Ishikawa (cell line): ENCODE measurements around the gene SYNDIG1L.

ENCODE experiments used
- CEBPB ChIP-seq: IDR thresholded peaks from 2 replicates; pipeline ENCODE4 v1.6.1; 2012
- CREB1 ChIP-seq: IDR thresholded peaks from 2 replicates; pipeline ENCODE4 v1.6.1; 2012; ENCODE audit warnings: low read depth
- EGR1 ChIP-seq: IDR thresholded peaks from 2 replicates; pipeline ENCODE4 v1.6.1; 2012
- EP300 ChIP-seq: IDR thresholded peaks from 2 replicates; pipeline ENCODE4 v1.6.1; 2012; ENCODE audit warnings: borderline replicate concordance
- FOXM1 ChIP-seq: IDR thresholded peaks from 2 replicates; pipeline ENCODE4 v1.6.1; 2012; ENCODE audit warnings: low read depth, borderline replicate concordance
- NFIC ChIP-seq: IDR thresholded peaks from 2 replicates; pipeline ENCODE4 v1.6.1; 2012
- RAD21 ChIP-seq: IDR thresholded peaks from 2 replicates; pipeline ENCODE4 v1.6.1; 2012; ENCODE audit warnings: low read depth
- TAF1 ChIP-seq: IDR thresholded peaks from 2 replicates; pipeline ENCODE4 v1.6.1; 2012; ENCODE audit warnings: low read depth, mild to moderate bottlenecking
- TCF12 ChIP-seq: IDR thresholded peaks from 2 replicates; pipeline ENCODE4 v1.6.1; 2012; ENCODE audit warnings: low read depth
- TEAD4 ChIP-seq: IDR thresholded peaks from 2 replicates; pipeline ENCODE4 v1.6.1; 2012
- USF1 ChIP-seq: IDR thresholded peaks from 2 replicates; pipeline ENCODE4 v1.6.1; 2012
- YY1 ChIP-seq: IDR thresholded peaks from 2 replicates; pipeline ENCODE4 v1.6.1; 2012; ENCODE audit warnings: low read depth
- ZBTB7A ChIP-seq: IDR thresholded peaks from 2 replicates; pipeline ENCODE4 v1.6.1; 2012; ENCODE audit warnings: low read depth
- TF ChIP-seq, protein P1 (sequence below): IDR thresholded peaks from 2 replicates; pipeline ENCODE4 v1.6.1; 2012
- TF ChIP-seq, protein P2 (sequence below): IDR thresholded peaks from 2 replicates; pipeline ENCODE4 v1.6.1; 2012; ENCODE audit warnings: low read depth, mild to moderate bottlenecking

SYNDIG1L gene

DNA sequence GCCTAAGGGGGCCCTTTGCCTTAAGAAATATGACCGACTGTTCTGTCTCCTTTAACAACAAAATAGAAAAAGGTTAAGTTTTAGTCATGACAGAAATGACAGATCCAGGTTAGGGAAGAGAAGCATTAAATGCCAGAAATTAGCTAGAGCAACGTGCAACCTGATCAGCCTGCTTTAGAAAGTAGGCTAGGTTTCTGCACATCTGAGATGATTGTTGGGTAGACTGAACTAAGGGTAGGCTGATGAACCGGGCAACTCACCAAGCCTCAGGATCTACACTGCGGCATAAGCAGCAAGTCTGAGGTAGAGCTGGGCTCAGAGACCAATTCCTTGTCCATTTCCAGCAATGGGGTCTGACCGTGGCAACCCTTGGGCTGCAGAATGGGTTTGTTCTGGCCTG, 37.7 kb upstream of the SYNDIG1L start:
- TF ChIP-seq TEAD4 = no peak
- no peak for TF ChIP-seq FOXM1
- TF ChIP-seq, protein P1, sequence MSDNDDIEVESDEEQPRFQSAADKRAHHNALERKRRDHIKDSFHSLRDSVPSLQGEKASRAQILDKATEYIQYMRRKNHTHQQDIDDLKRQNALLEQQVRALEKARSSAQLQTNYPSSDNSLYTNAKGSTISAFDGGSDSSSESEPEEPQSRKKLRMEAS = no peak

GRCh38 chr14:74462993-74463392, 37.0 kb upstream of the SYNDIG1L start:
- TF ChIP-seq ZBTB7A = no peak
- TF ChIP-seq USF1 = no peak
- TF ChIP-seq, protein P1 = no peak
- no peak for TF ChIP-seq TAF1
- TF ChIP-seq EP300 = no peak
- TF ChIP-seq CEBPB = no peak
- no peak for TF ChIP-seq EGR1
- TF ChIP-seq, protein P2, sequence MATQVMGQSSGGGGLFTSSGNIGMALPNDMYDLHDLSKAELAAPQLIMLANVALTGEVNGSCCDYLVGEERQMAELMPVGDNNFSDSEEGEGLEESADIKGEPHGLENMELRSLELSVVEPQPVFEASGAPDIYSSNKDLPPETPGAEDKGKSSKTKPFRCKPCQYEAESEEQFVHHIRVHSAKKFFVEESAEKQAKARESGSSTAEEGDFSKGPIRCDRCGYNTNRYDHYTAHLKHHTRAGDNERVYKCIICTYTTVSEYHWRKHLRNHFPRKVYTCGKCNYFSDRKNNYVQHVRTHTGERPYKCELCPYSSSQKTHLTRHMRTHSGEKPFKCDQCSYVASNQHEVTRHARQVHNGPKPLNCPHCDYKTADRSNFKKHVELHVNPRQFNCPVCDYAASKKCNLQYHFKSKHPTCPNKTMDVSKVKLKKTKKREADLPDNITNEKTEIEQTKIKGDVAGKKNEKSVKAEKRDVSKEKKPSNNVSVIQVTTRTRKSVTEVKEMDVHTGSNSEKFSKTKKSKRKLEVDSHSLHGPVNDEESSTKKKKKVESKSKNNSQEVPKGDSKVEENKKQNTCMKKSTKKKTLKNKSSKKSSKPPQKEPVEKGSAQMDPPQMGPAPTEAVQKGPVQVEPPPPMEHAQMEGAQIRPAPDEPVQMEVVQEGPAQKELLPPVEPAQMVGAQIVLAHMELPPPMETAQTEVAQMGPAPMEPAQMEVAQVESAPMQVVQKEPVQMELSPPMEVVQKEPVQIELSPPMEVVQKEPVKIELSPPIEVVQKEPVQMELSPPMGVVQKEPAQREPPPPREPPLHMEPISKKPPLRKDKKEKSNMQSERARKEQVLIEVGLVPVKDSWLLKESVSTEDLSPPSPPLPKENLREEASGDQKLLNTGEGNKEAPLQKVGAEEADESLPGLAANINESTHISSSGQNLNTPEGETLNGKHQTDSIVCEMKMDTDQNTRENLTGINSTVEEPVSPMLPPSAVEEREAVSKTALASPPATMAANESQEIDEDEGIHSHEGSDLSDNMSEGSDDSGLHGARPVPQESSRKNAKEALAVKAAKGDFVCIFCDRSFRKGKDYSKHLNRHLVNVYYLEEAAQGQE = no peak
- TF ChIP-seq TEAD4 = no peak
- TF ChIP-seq TCF12 = no peak
- TF ChIP-seq CREB1 = no peak
- TF ChIP-seq NFIC = no peak
- TF ChIP-seq FOXM1 = no peak
- no peak for TF ChIP-seq YY1

DNA sequence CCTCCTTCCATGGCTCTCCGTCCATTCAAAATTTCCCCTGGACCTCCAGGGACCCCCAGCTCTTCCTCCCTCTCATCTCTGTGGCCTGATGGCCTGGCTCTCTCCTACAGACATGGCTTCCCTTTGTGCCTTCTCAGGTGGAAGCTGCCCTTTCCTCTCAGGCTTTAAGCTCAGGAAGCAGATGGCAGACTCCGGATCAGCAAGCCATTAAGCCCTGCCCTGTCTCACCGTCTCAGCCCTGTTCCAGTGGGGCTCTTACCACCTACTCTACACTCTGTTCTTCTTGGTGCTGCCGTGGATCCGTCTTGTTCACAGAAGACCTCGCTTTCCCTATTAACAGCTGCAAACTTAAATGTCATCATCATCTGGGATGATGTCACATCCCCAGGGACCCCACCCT, 34.0 kb upstream of the SYNDIG1L start:
- TF ChIP-seq ZBTB7A (no peak), NFIC (no peak), YY1 (no peak), CEBPB (no peak), TAF1 (no peak), TEAD4 (no peak), RAD21 (no peak), FOXM1 (no peak), TCF12 (no peak), CREB1 (no peak), EGR1 (no peak), USF1 (no peak), EP300 (no peak)
- TF ChIP-seq, protein P1 = no peak
- TF ChIP-seq, protein P2 = no peak

DNA sequence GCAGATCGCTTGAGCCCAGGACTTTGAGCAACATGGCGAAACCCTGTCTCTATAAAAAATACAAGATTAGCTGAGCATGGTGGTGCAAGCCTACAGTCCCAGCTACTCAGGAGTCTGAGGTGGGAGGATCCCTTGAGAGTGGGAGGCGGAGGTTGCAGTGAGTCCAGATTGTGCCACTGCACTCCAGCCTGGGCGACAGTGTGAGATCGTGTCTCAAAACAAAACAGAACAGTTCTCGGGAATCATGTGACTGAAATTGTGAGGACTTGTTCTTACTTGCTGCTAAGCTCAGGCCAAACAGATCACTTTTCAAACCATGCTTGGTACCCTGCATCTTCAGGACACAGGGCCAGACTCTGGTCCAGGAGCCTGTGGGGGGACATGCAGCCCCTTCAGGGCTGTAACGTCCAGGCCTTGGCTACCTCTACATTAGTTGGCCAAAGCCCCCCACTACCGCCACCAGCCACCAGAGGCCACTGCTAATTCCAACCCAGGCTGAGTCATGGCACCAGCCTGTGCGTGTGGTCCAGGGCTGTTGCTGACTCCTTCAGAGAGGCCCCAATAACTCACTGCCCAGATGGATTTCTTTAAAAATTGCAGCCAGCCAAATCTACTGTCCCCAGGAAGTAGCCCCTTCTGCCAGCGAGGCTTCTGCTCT, 33.4 kb upstream of the SYNDIG1L start:
- no peak for TF ChIP-seq EP300
- TF ChIP-seq RAD21 = peak; percentile 42

GRCh38 chr14:74457565-74457895, 31.5 kb upstream of the SYNDIG1L start:
- TF ChIP-seq TCF12 (no peak), NFIC (no peak)

GRCh38 chr14:74456684-74457564, 30.9 kb upstream of the SYNDIG1L start:
- TF ChIP-seq USF1 (no peak), EP300 (no peak), NFIC (no peak), YY1 (no peak)
- TF ChIP-seq, protein P2 = no peak
